Pancreas (tissue), 10 donors: ENCODE data around the gene ATG4D. TPM values are rescaled to one million over a fixed set of nuclear protein-coding genes. Genes with fewer than 3 reads are reported as not detected.

ENCODE experiments used
- ATAC-seq, 4 donors: fragments of 200-7000 bp; cut with Tn5 transposase; one replicate each; pipeline versions ENCODE4 v1.8.0 to v1.9.1; 2020; ENCODE audit warnings: mild to moderate bottlenecking in 4 of 4, moderate library complexity in 4 of 4
- DNase-seq, 6 donors: peaks; one replicate each; pipeline ENCODE4 v3.0.0-alpha.2; 2020
- FAIRE-seq: peaks from 2 replicates; lab custom pipeline; 2012; peaks lifted over from hg19 to GRCh38; lab: Jason Lieb, UNC
- H3K27ac ChIP-seq, 4 donors: fragments of 200-600 bp; sonication (generic); 1 replicate in 3 of 4; 2 replicates in 1 of 4; pipeline versions ENCODE4 v1.5.0 to v1.8.0; 2020
- H3K27me3 ChIP-seq, 4 donors: fragments of 200-600 bp; one replicate each; pipeline ENCODE4 v1.8.0; 2021
- H3K36me3 ChIP-seq, 3 donors: fragments of 200-600 bp; sonication (generic) in 1 of 3; one replicate each; pipeline versions ENCODE4 v1.5.0 to v1.8.0; 2020 to 2021
- H3K4me1 ChIP-seq, 3 donors: fragments of 200-600 bp; one replicate each; pipeline ENCODE4 v1.8.0; 2021
- H3K4me3 ChIP-seq, 4 donors: fragments of 200-600 bp; sonication (generic) in 2 of 4; one replicate each; pipeline versions ENCODE4 v1.5.0 to v1.8.0; 2020 to 2021
- H3K9me3 ChIP-seq, 4 donors: fragments of 200-600 bp; one replicate each; pipeline ENCODE4 v1.8.0; 2021
- WGBS, 2 donors: extraction: QIAGEN DNeasy Blood & Tissue Kit; methylation state at CpG; one replicate each; pipeline ENCODE4 v1.1.7; 2013; 5-methylcytosine and 5-hydroxymethylcytosine counted together
- intact Hi-C, 3 donors: fragments of 100-400 bp; cut with DNase I; formaldehyde crosslinking; loops; one replicate each; pipeline versions ENCODE4 v1.11.1 to v1.14.2; 2022
- polyA plus RNA-seq, 2 donors: library from polyadenylated mRNA; stranded (reverse); fragments of 200-250 nt; gene quantifications; one replicate each; pipeline ENCODE4 v1.2.3, GENCODE V29; 2013
- total RNA-seq, 6 donors: library from RNA; stranded (reverse); fragmentation: NEBNext Ultra II Directional in 4 of 6; extraction: Animal tissue kit (Norgen Biotek cat#: 25700) in 4 of 6; gene quantifications; one replicate each; pipeline versions ENCODE4 v1.2.1 to v1.2.4, GENCODE V29; 2021 to 2023
- TF ChIP-seq, protein P1 (sequence below), 4 donors: fragments of 200-600 bp; sonication (generic) in 3 of 4; IDR thresholded peaks; one replicate each; pipeline versions ENCODE4 v1.5.0 to v1.8.0; 2021; ENCODE audit warnings: antibody characterized with exemption in 4 of 4
- donor health status: healthy with polysubstance abuse.
- donor health status: DM: no; HTN: no; CAD: no; lungs with moderate emphysema.
- donor health status: DM: no; HTN: no; CAD: no.
- donor health status: control.
- donor health status: control.
- donor health status: Bipolar disorder and iron deficiency.
- donor health status: DM: yes; HTN: yes; CAD: no.
- donor health status: DM: no; HTN: no; CAD: no.
- donor health status: DM: no; HTN: no; CAD: no.
- donor health status: DM: yes; HTN: yes; CAD: no.

Gene ATG4D
- total and polyA plus RNA-seq, 8 donors, result 12.9 to 62.1 (median 22.7) TPM

DNA sequence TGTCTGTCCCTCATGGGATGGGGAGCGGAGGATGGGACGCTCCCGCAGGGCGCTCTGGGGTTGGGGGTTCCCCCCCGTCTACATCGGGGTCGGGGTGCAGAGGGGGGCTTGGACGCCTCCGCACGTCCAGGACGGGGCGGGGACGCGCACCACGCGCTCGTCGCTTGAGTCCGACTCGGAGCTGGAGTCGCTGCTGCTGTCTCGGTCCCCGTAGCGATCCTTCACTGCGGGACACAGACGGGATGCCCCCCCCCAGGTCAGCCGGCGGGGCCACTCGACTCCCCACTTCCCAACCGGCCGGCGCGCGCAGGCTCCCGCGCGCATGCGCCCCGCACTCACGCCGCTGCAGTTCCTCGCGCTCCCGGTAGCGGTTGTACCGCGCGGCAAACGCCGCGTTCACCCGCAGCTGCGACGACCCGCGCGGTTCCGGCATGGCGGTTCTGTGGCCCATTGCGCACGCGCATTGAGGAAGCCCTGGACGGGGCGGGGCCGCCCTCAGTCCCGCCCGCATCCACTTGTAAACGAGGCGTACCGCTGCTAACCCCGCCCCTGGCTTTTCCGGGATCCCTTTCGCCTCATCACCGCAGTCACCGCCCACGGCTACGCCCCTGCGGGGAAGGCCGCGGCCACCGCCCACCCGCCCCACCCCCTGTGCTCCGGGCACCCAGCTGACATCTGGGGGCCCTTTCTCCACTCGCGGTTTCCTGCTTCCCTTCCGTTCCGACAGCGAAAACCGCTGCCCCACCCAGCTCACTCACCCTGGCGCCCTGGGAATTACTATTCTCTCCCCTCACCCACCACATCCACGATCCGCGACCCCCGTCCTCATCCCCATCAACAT is 22.1 kb downstream of the ATG4D start, which contains the start of gene KRI1:
KRI1 (minus strand) TSS at position 444 of the 841 bp plus-strand sequence; CDS start at position 433, 11 bp downstream.
- Histone ChIP-seq H3K4me1 (peaks cover 0 to 13% (median 6%) of the 10 kb centered on the region in 3 donors), H3K27me3 (no peaks in the 10 kb centered on the region), H3K36me3 (peaks cover 0 to 4% (median 0%) of the 10 kb centered on the region in 3 donors), H3K9me3 (no peaks in the 10 kb centered on the region), H3K27ac (peak within 1 kb of the TSS; percentile 59 to 73 (median 65)), H3K4me3 (peak within 1 kb of the TSS; percentile 62 to 92 (median 74))
- TF ChIP-seq, protein P1, sequence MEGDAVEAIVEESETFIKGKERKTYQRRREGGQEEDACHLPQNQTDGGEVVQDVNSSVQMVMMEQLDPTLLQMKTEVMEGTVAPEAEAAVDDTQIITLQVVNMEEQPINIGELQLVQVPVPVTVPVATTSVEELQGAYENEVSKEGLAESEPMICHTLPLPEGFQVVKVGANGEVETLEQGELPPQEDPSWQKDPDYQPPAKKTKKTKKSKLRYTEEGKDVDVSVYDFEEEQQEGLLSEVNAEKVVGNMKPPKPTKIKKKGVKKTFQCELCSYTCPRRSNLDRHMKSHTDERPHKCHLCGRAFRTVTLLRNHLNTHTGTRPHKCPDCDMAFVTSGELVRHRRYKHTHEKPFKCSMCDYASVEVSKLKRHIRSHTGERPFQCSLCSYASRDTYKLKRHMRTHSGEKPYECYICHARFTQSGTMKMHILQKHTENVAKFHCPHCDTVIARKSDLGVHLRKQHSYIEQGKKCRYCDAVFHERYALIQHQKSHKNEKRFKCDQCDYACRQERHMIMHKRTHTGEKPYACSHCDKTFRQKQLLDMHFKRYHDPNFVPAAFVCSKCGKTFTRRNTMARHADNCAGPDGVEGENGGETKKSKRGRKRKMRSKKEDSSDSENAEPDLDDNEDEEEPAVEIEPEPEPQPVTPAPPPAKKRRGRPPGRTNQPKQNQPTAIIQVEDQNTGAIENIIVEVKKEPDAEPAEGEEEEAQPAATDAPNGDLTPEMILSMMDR (IDR thresholded peaks at IDR 0.05), result peak in 2 of 4 donors; percentile 14 to 29
- ATAC-seq (peak; percentile 80 to 86 (median 82)), FAIRE-seq (no peak), DNase-seq (peak; percentile 98 to 99 (median 99))
- intact Hi-C loops, result loop anchor here in 2 of 3 donors (10.0 kb wide), 2 partner anchors 71 to 161 kb away; partner anchors contain the start of gene CDC37 (in 1 of the 2)
- WGBS, 2 donors, result 0 to 1% methylated on average over 77 to 94 of the region's 94 CpGs

DNA sequence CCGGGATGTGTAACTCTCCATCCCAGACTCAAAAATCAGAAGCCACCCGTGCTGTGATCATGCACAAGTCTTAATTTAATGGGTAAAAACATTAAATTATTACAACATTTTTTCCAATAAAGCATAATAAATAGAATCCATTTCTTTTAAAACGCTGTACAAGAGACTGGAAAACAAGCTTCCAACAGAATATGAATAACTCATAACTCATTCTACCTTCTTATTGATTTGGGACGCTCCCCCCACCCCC is 22.6 kb downstream of the ATG4D start:
- ATAC-seq (no peak), FAIRE-seq (no peak), DNase-seq (no peak)
- intact Hi-C loops, result loop anchor here in 2 of 3 donors (10.0 kb wide), 2 partner anchors 72 to 162 kb away; partner anchors contain the start of gene CDC37 (in 1 of the 2)
- Histone ChIP-seq H3K27me3 (no peaks in the 10 kb centered on the region), H3K36me3 (peaks cover 0 to 1% (median 0%) of the 10 kb centered on the region in 3 donors), H3K9me3 (no peaks in the 10 kb centered on the region), H3K4me1 (peaks cover 0 to 13% (median 6%) of the 10 kb centered on the region in 3 donors), H3K4me3 (peak overlapping the region; percentile 62 to 92 (median 74)), H3K27ac (peak overlapping the region in 3 of 4 donors; percentile 59 to 68 (median 62))
- WGBS, 2 donors, result 1 to 2% methylated on average over 4 of the region's 4 CpGs
- TF ChIP-seq, protein P1 (IDR thresholded peaks at IDR 0.05), result no peak

DNA sequence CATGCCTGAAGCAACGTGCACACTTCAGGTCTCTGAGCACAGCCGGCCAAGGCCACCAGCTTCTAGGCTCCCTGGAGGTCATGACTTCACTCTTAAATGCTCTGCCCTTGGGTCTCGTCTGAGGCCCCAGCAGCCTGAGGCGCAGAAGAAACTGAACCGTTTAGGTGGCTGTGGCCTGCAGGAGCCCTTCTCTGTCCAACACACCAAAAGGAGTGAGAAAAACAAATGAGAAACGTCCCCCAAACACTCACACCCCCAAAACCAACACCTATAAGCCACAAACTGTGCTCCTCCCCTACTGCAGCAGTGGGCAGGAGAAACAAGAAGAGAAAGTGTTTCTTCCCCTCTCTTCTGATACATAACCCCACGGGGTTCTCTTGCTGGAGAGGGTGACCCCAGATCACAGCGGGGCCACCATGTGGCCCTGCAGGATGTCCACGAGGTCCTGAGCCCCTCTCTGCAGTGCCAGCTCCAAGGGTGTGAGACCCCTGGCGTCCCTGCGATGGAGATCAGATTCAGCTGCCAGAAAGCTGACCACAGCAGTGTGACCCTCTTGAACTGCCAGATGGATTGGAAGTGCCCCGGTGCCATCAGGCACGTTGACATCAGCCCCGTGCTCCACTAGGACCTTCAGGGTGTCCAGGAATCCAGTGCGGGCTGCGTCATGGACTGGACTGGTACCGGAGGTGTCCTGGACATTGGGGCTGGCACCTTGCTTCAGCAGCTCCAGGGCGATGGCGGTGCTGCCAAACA is 23.1 kb downstream of the ATG4D start:
- Histone ChIP-seq H3K27ac (peak overlapping the region in 2 of 4 donors; percentile 59 to 68), H3K4me1 (peaks cover 0 to 13% (median 6%) of the 10 kb centered on the region in 3 donors), H3K27me3 (no peaks in the 10 kb centered on the region), H3K36me3 (no peaks in the 10 kb centered on the region), H3K9me3 (no peaks in the 10 kb centered on the region), H3K4me3 (peak overlapping the region in 2 of 4 donors; percentile 72 to 92)
- DNase-seq (peak in 2 of 6 donors; percentile 54 to 83), FAIRE-seq (no peak), ATAC-seq (no peak)
- TF ChIP-seq, protein P1 (IDR thresholded peaks at IDR 0.05), result no peak
- WGBS, 2 donors, result 59% methylated on average over 19 of the region's 19 CpGs
- intact Hi-C loops, result loop anchor here in 2 of 3 donors (10.0 kb wide), 2 partner anchors 72 to 162 kb away; partner anchors contain the start of gene CDC37 (in 1 of the 2)

DNA sequence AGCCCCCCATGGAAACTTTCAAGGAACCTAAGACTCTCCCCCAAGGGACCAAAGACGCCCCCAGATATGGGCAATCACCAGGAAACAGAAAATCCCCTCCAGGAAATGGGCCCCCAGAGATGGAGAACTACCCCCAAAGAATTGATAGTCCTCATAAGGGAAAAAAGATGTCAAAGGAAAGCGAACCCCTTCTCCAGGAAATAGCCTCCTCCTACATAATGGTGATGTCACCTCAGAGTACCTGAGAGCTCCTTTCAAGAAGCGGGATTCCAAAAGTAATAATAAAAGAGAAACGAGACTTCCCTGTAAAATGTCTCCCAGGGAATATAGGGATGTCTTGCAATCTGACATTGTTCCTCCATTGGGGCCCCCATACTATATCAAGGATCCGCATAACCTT is 24.0 kb downstream of the ATG4D start:
- 46 to 51% methylated on average over 5 of the region's 5 CpGs for WGBS, 2 donors
- Histone ChIP-seq H3K4me3 (peak overlapping the region in 1 of 4 donors; percentile 73), H3K9me3 (no peaks in the 10 kb centered on the region), H3K27me3 (no peaks in the 10 kb centered on the region), H3K4me1 (peaks cover 0 to 13% (median 6%) of the 10 kb centered on the region in 3 donors), H3K27ac (no peak overlapping the region), H3K36me3 (no peaks in the 10 kb centered on the region)
- FAIRE-seq (no peak), DNase-seq (no peak), ATAC-seq (no peak)
- intact Hi-C loops, result loop anchor here in 2 of 3 donors (10.0 kb wide), 2 partner anchors 73 to 163 kb away; partner anchors contain the start of gene CDC37 (in 1 of the 2)
- TF ChIP-seq, protein P1 (IDR thresholded peaks at IDR 0.05), result no peak
